Type B pancreatic cell (in vitro differentiated cells): Measurements from ENCODE around the gene RERE. TPM values are rescaled to one million over a fixed set of nuclear protein-coding genes. Genes with fewer than 3 reads are reported as not detected.

Experiments
- DNase-seq: peaks from one replicate; pipeline ENCODE4 v3.0.0; 2021; ENCODE audit warnings: mixed read lengths; ENCODE audit not compliant: unreplicated experiment; ENCODE audit errors: extremely low spot score
- H3K27ac Mint-ChIP-seq: 2 replicates; pipeline ENCODE4 v1.8.0; 2021; ENCODE audit warnings: mild to moderate bottlenecking, mixed read lengths
- H3K27me3 Mint-ChIP-seq: 2 replicates; pipeline ENCODE4 v1.8.0; 2021; ENCODE audit warnings: mixed read lengths
- H3K36me3 Mint-ChIP-seq: 2 replicates; pipeline ENCODE4 v1.8.0; 2021; ENCODE audit warnings: mixed read lengths
- H3K4me1 Mint-ChIP-seq: one replicate; pipeline ENCODE4 v1.8.0; 2021; ENCODE audit warnings: mixed read lengths; ENCODE audit not compliant: unreplicated experiment
- H3K4me3 Mint-ChIP-seq: 2 replicates; pipeline ENCODE4 v1.8.0; 2021; ENCODE audit warnings: mild to moderate bottlenecking, mixed read lengths
- H3K9me3 Mint-ChIP-seq: 2 replicates; pipeline ENCODE4 v1.8.0; 2021; ENCODE audit warnings: mixed read lengths
- CTCF ChIP-seq: fragments of 200-600 bp; sonication (generic); conservative IDR thresholded peaks from 2 replicates; pipeline ENCODE4 v1.5.0; 2021; ENCODE audit warnings: antibody characterized with exemption, mild to moderate bottlenecking
- total RNA-seq: library from RNA; stranded (reverse); gene quantifications from 2 replicates; pipeline ENCODE4 v1.2.1, GENCODE V29; 2021; ENCODE audit warnings: low replicate concordance

The RERE gene
- total RNA-seq, 1 donor from 2014 or later: 141 TPM

- no peak for DNase-seq
- Mint-ChIP-seq H3K4me1 (peaks cover 16% of the 10 kb centered on the region), H3K27me3 (no peaks in the 10 kb centered on the region), H3K9me3 (no peaks in the 10 kb centered on the region), H3K4me3 (no peak overlapping the region), H3K36me3 (peaks cover 10% of the 10 kb centered on the region), H3K27ac (peak overlapping the region; percentile 73)
- TF ChIP-seq CTCF: no peak
Observed at GRCh38 chr1:8349473-8349865, 468.0 kb downstream of the RERE start.

GRCh38 chr1:8348777-8349472 is 468.5 kb downstream of the RERE start:
- peak; percentile 88 for TF ChIP-seq CTCF
- no peaks in the 10 kb centered on the region for H3K9me3 Mint-ChIP-seq
- H3K27me3 Mint-ChIP-seq: no peaks in the 10 kb centered on the region
- peaks cover 12% of the 10 kb centered on the region for H3K36me3 Mint-ChIP-seq
- H3K4me3 Mint-ChIP-seq: peak overlapping the region; percentile 18
- peak overlapping the region; percentile 73 for H3K27ac Mint-ChIP-seq
- DNase-seq: peak; percentile 75
- peaks cover 14% of the 10 kb centered on the region for H3K4me1 Mint-ChIP-seq

- H3K4me1 Mint-ChIP-seq: peaks cover 16% of the 10 kb centered on the region
- H3K36me3 Mint-ChIP-seq: peaks cover 10% of the 10 kb centered on the region
- no peak overlapping the region for H3K4me3 Mint-ChIP-seq
- no peaks in the 10 kb centered on the region for H3K9me3 Mint-ChIP-seq
- peak overlapping the region; percentile 78 for H3K27ac Mint-ChIP-seq
- H3K27me3 Mint-ChIP-seq: no peaks in the 10 kb centered on the region
- TF ChIP-seq CTCF: no peak
- no peak for DNase-seq
Observed at GRCh38 chr1:8348047-8348776, 469.2 kb downstream of the RERE start.

- H3K9me3 Mint-ChIP-seq: no peaks in the 10 kb centered on the region
- no peak for TF ChIP-seq CTCF
- peaks cover 14% of the 10 kb centered on the region for H3K4me1 Mint-ChIP-seq
- H3K36me3 Mint-ChIP-seq: peaks cover 5% of the 10 kb centered on the region
- H3K4me3 Mint-ChIP-seq: no peak overlapping the region
- no peaks in the 10 kb centered on the region for H3K27me3 Mint-ChIP-seq
- peak overlapping the region; percentile 78 for H3K27ac Mint-ChIP-seq
- no peak for DNase-seq
Observed at GRCh38 chr1:8347635-8348034, 469.8 kb downstream of the RERE start.

GRCh38 chr1:8345621-8346415 is 471.6 kb downstream of the RERE start:
- Mint-ChIP-seq H3K27ac (peak overlapping the region; percentile 5), H3K9me3 (no peaks in the 10 kb centered on the region), H3K27me3 (no peaks in the 10 kb centered on the region), H3K4me1 (peaks cover 11% of the 10 kb centered on the region), H3K36me3 (peaks cover 5% of the 10 kb centered on the region), H3K4me3 (no peak overlapping the region)
- no peak for TF ChIP-seq CTCF
- peak; percentile 66 for DNase-seq
